ENCODE results near the gene PPIL4.
A peak's percentile ranks its signal among the peaks of the same experiment; 100 is the strongest.

The PPIL4 gene

DNA sequence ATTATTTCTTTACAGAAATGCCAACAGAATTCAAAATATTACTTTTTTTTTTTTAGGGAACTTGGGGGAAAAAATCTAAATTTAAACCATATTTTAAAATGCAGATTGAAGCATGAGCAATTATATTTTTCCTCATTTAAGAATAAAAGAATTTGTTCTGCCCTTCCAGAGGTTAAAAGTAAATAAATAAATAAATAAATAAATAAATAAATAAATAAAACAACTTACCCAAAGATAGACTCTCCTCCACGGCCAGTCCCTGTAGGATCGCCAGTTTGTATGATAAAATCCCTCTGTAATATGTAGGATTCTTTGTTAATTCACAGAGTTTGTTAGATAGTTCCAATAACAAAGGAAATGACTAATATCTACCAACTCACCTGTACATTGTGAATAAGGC lies 4.7 kb downstream of the PPIL4 start:
- H3K4me1 ChIP-seq (ENCODE audit: control insufficient read depth, insufficient read depth, low read length, poor library complexity, severe bottlenecking): peaks cover 16% of the 10 kb centered on the region
- H3K27me3 ChIP-seq (replicated peaks; ENCODE audit: control insufficient read depth, insufficient read depth, low read length, poor library complexity, severe bottlenecking): no peaks in the 10 kb centered on the region
- no peak overlapping the region for H3K27ac ChIP-seq (ENCODE audit: insufficient read depth, low read length, poor library complexity, severe bottlenecking)
- H3K4me3 ChIP-seq (ENCODE audit: insufficient read depth, low read depth, low read length, poor library complexity, severe bottlenecking): no peak overlapping the region
- no peak for DNase-seq
- H3K9me3 ChIP-seq (ENCODE audit: control insufficient read depth, low read length): no peaks in the 10 kb centered on the region
- H3K36me3 ChIP-seq (ENCODE audit: control insufficient read depth, insufficient read depth, low read length): peaks cover 33% of the 10 kb centered on the region

DNA sequence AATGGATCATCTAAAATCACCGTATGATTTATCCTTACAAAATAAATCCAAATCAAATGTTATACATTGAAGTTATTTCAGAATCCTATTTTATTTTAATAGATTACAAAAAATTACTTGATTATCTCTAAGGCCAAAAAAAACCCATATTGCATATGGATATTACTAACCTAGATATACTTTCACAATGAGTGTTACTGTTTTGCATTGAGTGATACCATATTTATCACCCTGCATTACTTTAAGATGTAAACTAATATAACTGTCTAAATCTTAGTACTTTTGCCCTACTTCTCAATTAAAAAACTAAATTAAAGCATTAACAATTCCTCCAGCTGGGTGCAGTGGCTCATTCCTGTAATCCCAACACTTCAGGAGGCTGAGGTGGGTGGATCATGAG lies 11.1 kb downstream of the PPIL4 start:
- no peak overlapping the region for H3K4me3 ChIP-seq (ENCODE audit: insufficient read depth, low read depth, low read length, poor library complexity, severe bottlenecking)

DNA sequence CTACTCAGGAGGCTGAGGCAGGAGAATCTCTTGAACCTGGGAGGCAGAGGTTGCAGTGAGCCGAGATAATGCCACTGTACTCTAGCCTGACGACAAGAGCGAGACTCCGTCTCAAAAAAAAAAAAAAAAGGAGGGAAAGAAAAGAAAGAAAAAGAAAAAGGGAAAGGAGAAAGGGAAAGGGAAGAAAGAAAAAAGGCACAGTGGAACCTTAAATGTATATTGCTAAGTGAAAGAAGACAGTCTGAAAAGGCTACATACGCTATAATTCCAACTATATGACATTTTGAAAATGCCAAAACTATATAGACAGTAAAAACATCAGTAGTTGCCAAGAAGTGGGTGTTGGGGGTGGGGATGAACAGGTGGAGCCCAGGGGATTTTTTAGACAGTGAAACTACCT lies 16.2 kb downstream of the PPIL4 start:
- Histone ChIP-seq H3K27me3 (replicated peaks; ENCODE audit: control insufficient read depth, insufficient read depth, low read length, poor library complexity, severe bottlenecking) (no peaks in the 10 kb centered on the region), H3K36me3 (ENCODE audit: control insufficient read depth, insufficient read depth, low read length) (peaks cover 57% of the 10 kb centered on the region), H3K4me1 (ENCODE audit: control insufficient read depth, insufficient read depth, low read length, poor library complexity, severe bottlenecking) (no peaks in the 10 kb centered on the region), H3K9me3 (ENCODE audit: control insufficient read depth, low read length) (no peaks in the 10 kb centered on the region), H3K4me3 (ENCODE audit: insufficient read depth, low read depth, low read length, poor library complexity, severe bottlenecking) (no peak overlapping the region), H3K27ac (ENCODE audit: insufficient read depth, low read length, poor library complexity, severe bottlenecking) (no peak overlapping the region)
- no peak for DNase-seq

More for the DNA sequence above, 11.1 kb downstream of the PPIL4 start:
- Histone ChIP-seq H3K27me3 (replicated peaks; ENCODE audit: control insufficient read depth, insufficient read depth, low read length, poor library complexity, severe bottlenecking) (no peaks in the 10 kb centered on the region), H3K36me3 (ENCODE audit: control insufficient read depth, insufficient read depth, low read length) (peaks cover 57% of the 10 kb centered on the region), H3K9me3 (ENCODE audit: control insufficient read depth, low read length) (no peaks in the 10 kb centered on the region), H3K4me1 (ENCODE audit: control insufficient read depth, insufficient read depth, low read length, poor library complexity, severe bottlenecking) (no peaks in the 10 kb centered on the region), H3K27ac (ENCODE audit: insufficient read depth, low read length, poor library complexity, severe bottlenecking) (no peak overlapping the region)
- no peak for DNase-seq

DNA sequence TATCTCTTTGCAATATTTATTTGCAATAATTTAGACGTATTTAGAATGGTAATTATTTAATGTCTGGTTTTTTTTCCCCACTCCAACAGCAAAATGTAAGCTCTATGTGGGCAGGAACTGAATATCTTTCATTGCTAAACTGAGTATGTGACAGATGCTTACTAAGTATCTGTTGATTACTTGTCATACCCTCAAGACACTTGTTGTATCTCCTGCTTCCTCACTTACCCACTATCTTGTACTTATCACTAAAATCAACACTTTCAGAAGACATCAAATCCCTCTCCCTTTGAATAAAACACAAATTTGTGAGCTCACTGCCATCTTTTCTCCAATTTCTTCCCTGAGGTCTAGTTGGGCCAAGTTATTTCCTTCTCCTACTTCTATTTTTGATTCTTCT lies 30.3 kb downstream of the PPIL4 start:
- Histone ChIP-seq H3K36me3 (ENCODE audit: control insufficient read depth, insufficient read depth, low read length) (peaks cover 19% of the 10 kb centered on the region), H3K9me3 (ENCODE audit: control insufficient read depth, low read length) (no peaks in the 10 kb centered on the region), H3K27ac (ENCODE audit: insufficient read depth, low read length, poor library complexity, severe bottlenecking) (no peak overlapping the region), H3K27me3 (replicated peaks; ENCODE audit: control insufficient read depth, insufficient read depth, low read length, poor library complexity, severe bottlenecking) (no peaks in the 10 kb centered on the region), H3K4me3 (ENCODE audit: insufficient read depth, low read depth, low read length, poor library complexity, severe bottlenecking) (no peak overlapping the region), H3K4me1 (ENCODE audit: control insufficient read depth, insufficient read depth, low read length, poor library complexity, severe bottlenecking) (no peaks in the 10 kb centered on the region)
- DNase-seq: no peak

DNA sequence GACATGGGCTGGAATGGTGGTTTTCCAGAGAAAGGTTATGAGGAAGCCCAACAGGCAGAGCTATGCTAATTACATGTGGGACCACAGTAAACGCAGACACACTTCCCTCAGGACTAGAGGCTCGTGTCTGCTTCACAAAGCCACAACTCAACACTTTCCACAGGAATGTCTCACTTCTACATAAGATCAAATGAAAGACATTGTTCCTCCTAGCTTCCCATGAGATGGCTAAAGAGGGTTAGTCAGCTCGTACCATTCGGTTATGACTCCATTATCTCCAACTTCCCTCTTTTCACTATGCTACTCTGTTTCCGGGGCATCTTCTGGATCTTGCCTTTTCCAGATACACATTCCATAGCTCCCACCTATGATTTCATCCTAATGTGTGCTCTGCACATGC lies 31.9 kb downstream of the PPIL4 start:
- H3K36me3 ChIP-seq (ENCODE audit: control insufficient read depth, insufficient read depth, low read length): peaks cover 14% of the 10 kb centered on the region
- H3K27me3 ChIP-seq (replicated peaks; ENCODE audit: control insufficient read depth, insufficient read depth, low read length, poor library complexity, severe bottlenecking): no peaks in the 10 kb centered on the region
- DNase-seq: no peak
- H3K4me1 ChIP-seq (ENCODE audit: control insufficient read depth, insufficient read depth, low read length, poor library complexity, severe bottlenecking): peaks cover 3% of the 10 kb centered on the region
- no peaks in the 10 kb centered on the region for H3K9me3 ChIP-seq (ENCODE audit: control insufficient read depth, low read length)
- no peak overlapping the region for H3K27ac ChIP-seq (ENCODE audit: insufficient read depth, low read length, poor library complexity, severe bottlenecking)
- H3K4me3 ChIP-seq (ENCODE audit: insufficient read depth, low read depth, low read length, poor library complexity, severe bottlenecking): no peak overlapping the region

DNA sequence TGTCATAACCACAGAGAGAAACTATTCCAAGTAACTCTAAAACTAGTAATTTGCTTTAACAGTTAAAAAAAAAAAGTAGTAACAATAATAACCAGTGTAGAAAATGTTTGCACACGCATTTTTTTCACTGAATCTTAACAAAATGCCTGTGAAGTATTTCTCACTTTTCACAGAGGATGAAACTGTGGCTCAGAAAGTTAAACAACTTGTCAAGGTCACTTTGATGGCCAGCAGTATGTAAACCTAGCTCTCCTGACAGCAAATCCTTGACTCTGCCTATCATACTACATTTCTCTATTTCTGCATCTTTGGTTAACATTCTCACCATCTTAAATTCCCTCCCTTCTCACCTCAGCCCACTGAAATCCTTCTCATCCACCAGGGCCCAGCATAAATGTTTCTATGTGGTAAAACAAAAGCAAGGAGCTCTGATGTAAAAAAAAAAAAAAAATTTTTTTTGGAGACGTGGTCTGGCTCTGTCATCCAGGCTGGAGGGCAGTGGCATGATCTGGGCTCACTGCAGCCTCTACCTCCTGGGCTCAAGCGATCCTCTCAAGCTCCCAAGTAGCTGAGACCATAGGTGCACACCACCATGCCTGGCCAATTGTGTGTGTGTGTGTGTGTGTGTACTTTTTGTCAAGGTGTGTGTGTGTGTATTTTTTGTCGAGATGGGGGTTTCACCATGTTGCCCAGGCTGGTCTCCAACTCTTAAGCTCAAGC lies 34.9 kb downstream of the PPIL4 start:
- no peaks in the 10 kb centered on the region for H3K9me3 ChIP-seq (ENCODE audit: control insufficient read depth, low read length)
- H3K27me3 ChIP-seq (replicated peaks; ENCODE audit: control insufficient read depth, insufficient read depth, low read length, poor library complexity, severe bottlenecking): no peaks in the 10 kb centered on the region
- H3K36me3 ChIP-seq (ENCODE audit: control insufficient read depth, insufficient read depth, low read length): peaks cover 6% of the 10 kb centered on the region
- H3K4me1 ChIP-seq (ENCODE audit: control insufficient read depth, insufficient read depth, low read length, poor library complexity, severe bottlenecking): peaks cover 9% of the 10 kb centered on the region
- H3K27ac ChIP-seq (ENCODE audit: insufficient read depth, low read length, poor library complexity, severe bottlenecking): no peak overlapping the region
- DNase-seq: no peak
- H3K4me3 ChIP-seq (ENCODE audit: insufficient read depth, low read depth, low read length, poor library complexity, severe bottlenecking): no peak overlapping the region

DNA sequence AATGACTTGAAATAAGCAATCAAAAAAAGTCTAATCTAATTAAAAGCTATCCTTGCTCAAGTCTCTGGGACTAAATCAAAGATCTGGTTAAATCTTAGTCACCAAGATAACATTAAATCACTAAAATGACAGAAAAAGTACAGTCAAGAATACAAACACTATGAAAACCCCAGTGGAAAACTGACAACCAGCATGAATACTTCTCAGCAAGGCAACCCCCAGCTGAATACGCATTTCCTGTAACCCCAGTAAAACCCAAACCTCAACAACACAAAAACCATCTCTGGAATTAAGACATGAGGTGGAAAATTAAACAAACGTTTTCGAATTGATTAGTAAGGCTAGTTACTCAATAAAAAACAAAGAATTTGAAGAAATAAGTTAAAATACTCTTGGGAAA lies 37.4 kb downstream of the PPIL4 start:
- no peaks in the 10 kb centered on the region for H3K27me3 ChIP-seq (replicated peaks; ENCODE audit: control insufficient read depth, insufficient read depth, low read length, poor library complexity, severe bottlenecking)
- H3K36me3 ChIP-seq (ENCODE audit: control insufficient read depth, insufficient read depth, low read length): peaks cover 14% of the 10 kb centered on the region
- peaks cover 9% of the 10 kb centered on the region for H3K4me1 ChIP-seq (ENCODE audit: control insufficient read depth, insufficient read depth, low read length, poor library complexity, severe bottlenecking)
- peak overlapping the region; percentile 65 for H3K27ac ChIP-seq (ENCODE audit: insufficient read depth, low read length, poor library complexity, severe bottlenecking)
- no peak overlapping the region for H3K4me3 ChIP-seq (ENCODE audit: insufficient read depth, low read depth, low read length, poor library complexity, severe bottlenecking)
- DNase-seq: peak in 2 of 3 donors; percentile 24 to 46
- H3K9me3 ChIP-seq (ENCODE audit: control insufficient read depth, low read length): no peaks in the 10 kb centered on the region

DNA sequence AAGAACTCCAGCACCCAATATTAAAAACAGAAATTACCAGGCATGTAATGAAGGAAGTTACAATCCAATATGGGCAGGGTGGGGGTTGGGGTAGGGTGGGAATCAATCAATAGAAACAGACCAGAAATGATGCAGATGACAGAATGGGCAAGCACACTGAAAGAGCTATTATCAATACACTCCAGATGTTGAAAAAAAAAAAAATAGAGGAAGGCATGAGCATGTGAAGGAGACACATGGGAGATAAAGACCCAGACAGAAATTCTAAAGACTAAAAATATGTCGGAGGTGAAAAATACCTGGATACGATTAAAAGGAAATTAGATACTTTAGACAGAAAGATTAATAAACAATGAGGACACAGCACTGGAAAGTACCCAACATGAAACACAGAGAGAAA lies 42.0 kb downstream of the PPIL4 start:
- DNase-seq: no peak
- Histone ChIP-seq H3K27ac (ENCODE audit: insufficient read depth, low read length, poor library complexity, severe bottlenecking) (no peak overlapping the region), H3K36me3 (ENCODE audit: control insufficient read depth, insufficient read depth, low read length) (peaks cover 8% of the 10 kb centered on the region), H3K27me3 (replicated peaks; ENCODE audit: control insufficient read depth, insufficient read depth, low read length, poor library complexity, severe bottlenecking) (no peaks in the 10 kb centered on the region), H3K9me3 (ENCODE audit: control insufficient read depth, low read length) (no peaks in the 10 kb centered on the region), H3K4me1 (ENCODE audit: control insufficient read depth, insufficient read depth, low read length, poor library complexity, severe bottlenecking) (peaks cover 5% of the 10 kb centered on the region), H3K4me3 (ENCODE audit: insufficient read depth, low read depth, low read length, poor library complexity, severe bottlenecking) (no peak overlapping the region)

DNA sequence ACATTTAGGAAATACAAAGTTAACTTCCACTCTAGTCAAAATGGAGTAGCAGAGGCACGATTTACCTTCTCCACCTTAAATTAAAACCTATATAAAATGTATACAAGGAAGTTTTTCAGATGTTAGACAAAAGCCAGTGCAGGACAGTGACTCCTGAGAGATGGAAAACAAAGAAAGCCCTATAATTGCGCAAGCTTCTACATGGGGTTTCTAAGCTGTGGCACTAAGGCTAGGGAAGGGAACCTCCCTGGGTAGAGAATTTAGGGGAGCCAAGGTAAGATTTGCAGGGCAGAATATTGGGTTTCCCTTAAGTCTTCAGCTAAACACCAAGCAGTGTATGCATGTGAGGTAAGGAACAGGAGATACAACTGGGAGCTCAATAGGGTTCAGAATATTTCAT lies 42.6 kb downstream of the PPIL4 start:
- H3K27me3 ChIP-seq (replicated peaks; ENCODE audit: control insufficient read depth, insufficient read depth, low read length, poor library complexity, severe bottlenecking): no peaks in the 10 kb centered on the region
- peaks cover 5% of the 10 kb centered on the region for H3K4me1 ChIP-seq (ENCODE audit: control insufficient read depth, insufficient read depth, low read length, poor library complexity, severe bottlenecking)
- H3K36me3 ChIP-seq (ENCODE audit: control insufficient read depth, insufficient read depth, low read length): peaks cover 8% of the 10 kb centered on the region
- H3K9me3 ChIP-seq (ENCODE audit: control insufficient read depth, low read length): no peaks in the 10 kb centered on the region
- H3K27ac ChIP-seq (ENCODE audit: insufficient read depth, low read length, poor library complexity, severe bottlenecking): no peak overlapping the region
- no peak overlapping the region for H3K4me3 ChIP-seq (ENCODE audit: insufficient read depth, low read depth, low read length, poor library complexity, severe bottlenecking)
- DNase-seq: no peak

DNA sequence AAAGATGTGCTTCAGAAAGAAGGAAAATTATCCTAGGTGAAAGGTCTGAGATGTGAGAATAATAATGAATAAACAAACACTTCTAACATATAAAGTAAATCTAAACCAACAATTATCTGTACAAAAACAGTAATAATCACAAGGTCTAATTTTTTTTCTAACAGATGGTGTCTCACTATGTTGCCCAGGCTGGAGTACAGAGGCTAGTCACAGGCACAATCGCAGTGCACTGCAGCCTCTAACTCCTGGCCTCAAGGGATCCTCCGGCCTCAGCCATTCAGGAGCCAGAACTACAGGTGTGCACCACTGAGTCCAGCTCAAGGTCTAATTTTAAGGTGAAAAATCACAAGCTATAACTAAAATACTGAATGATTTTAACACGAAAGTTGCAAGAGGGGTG lies 44.1 kb downstream of the PPIL4 start:
- no peaks in the 10 kb centered on the region for H3K9me3 ChIP-seq (ENCODE audit: control insufficient read depth, low read length)
- H3K36me3 ChIP-seq (ENCODE audit: control insufficient read depth, insufficient read depth, low read length): peaks cover 8% of the 10 kb centered on the region
- no peaks in the 10 kb centered on the region for H3K27me3 ChIP-seq (replicated peaks; ENCODE audit: control insufficient read depth, insufficient read depth, low read length, poor library complexity, severe bottlenecking)
- no peak overlapping the region for H3K4me3 ChIP-seq (ENCODE audit: insufficient read depth, low read depth, low read length, poor library complexity, severe bottlenecking)
- H3K4me1 ChIP-seq (ENCODE audit: control insufficient read depth, insufficient read depth, low read length, poor library complexity, severe bottlenecking): peaks cover 6% of the 10 kb centered on the region
- no peak for DNase-seq
- H3K27ac ChIP-seq (ENCODE audit: insufficient read depth, low read length, poor library complexity, severe bottlenecking): no peak overlapping the region
